H1 (cell line): Measurements from ENCODE around the gene ARAP3. TPM values are rescaled to one million over a fixed set of nuclear protein-coding genes. Genes with fewer than 3 reads are reported as not detected.

Source experiments
- ASH2L ChIP-seq: fragments of 200-600, 300-600 bp; sonication (generic); IDR thresholded peaks from one replicate; pipeline ENCODE4 v1.7.1; 2017; ENCODE audit warnings: low read length
- FOSL1 ChIP-seq: IDR thresholded peaks from 2 replicates; pipeline ENCODE4 v1.6.1; 2011; ENCODE audit warnings: mild to moderate bottlenecking, low read depth, low read length, moderate library complexity; ENCODE audit not compliant: insufficient read depth
- KDM4A ChIP-seq: IDR thresholded peaks from one replicate; pipeline ENCODE4 v1.7.1; 2012; ENCODE audit warnings: low read depth, mild to moderate bottlenecking, moderate library complexity, low read length, inconsistent platforms; ENCODE audit not compliant: severe bottlenecking
- SIN3A ChIP-seq, 2 experiments: IDR thresholded peaks in 1 of 2; conservative IDR thresholded peaks in 1 of 2; 2 replicates each; pipeline ENCODE4 v1.6.1; 2011 to 2012; ENCODE audit warnings: low read length in 2 of 2, improper control_type of control experiment in 1 of 2, low read depth in 1 of 2, mild to moderate bottlenecking in 1 of 2
- TCF12 ChIP-seq: IDR thresholded peaks from 2 replicates; pipeline ENCODE4 v1.6.1; 2011; ENCODE audit warnings: low read depth, mild to moderate bottlenecking, low read length
- polyA plus RNA-seq, 7 experiments: library from polyadenylated mRNA; depleted of rRNA in 3 of 7; stranded (reverse) in 5 of 7; unstranded in 2 of 7; fragments of >200 nt in 5 of 7; fragments of 200-250 nt in 2 of 7; gene quantifications; 1 replicate in 5 of 7; 2 replicates in 1 of 7; 4 replicates in 1 of 7; pipeline versions ENCODE4 v1.2.1 to v1.2.3, GENCODE V29; 2011 to 2013; ENCODE audit warnings: missing spikeins in 2 of 7, mixed read lengths in 2 of 7
- total RNA-seq: library from RNA; stranded (reverse); fragmentation: NEBNext Ultra II Directional; extraction: Animal tissue kit (Norgen Biotek cat#: 25700); gene quantifications from 2 replicates; pipeline ENCODE4 v1.2.1, GENCODE V29; 2021

Gene ARAP3
- total and polyA plus RNA-seq, 2 of the 8 experiments (the other 6 are each of a cell fraction or from before 2014, with no cell fraction given) = 14.4 to 48.6 TPM

- TF ChIP-seq FOSL1 (no peak), TCF12 (no peak), SIN3A (conservative IDR thresholded peaks at IDR 0.05 in 1 of 2, IDR thresholded peaks at IDR 0.05 in 1 of 2; ENCODE audit: low read depth in 1 of 2, low read length in 2 of 2) (no peak), ASH2L (no peak), KDM4A (no peak)
These were observed 42.0 kb downstream of the ARAP3 start (continued) for GRCh38 chr5:141640051-141640415.
